NK-92 (cell line): ENCODE results near the gene PPP4C.
"Not testable (repeated sequence)": the region's sequence is repeated elsewhere in the genome, so short reads cannot be mapped to it uniquely, and the experiment has no call there.

Experiments
- DNase-seq: peaks from one replicate; lab custom pipeline; 2025; ENCODE audit not compliant: unreplicated experiment; lab: John Stamatoyannopoulos, UW

The PPP4C gene

GRCh38 chr16:30075503-30076275 is at the start of gene PPP4C:
TSS of gene PPP4C (plus strand) at chr16:30075994. CDS start at chr16:30076378, 384 bp downstream.
- DNase-seq = peak; percentile 26

- DNase-seq = no peak
These were observed 49.3 kb upstream of the PPP4C start for GRCh38 chr16:30026449-30026848.

- no peak for DNase-seq
These were observed 48.0 kb upstream of the PPP4C start for GRCh38 chr16:30027588-30028437.

GRCh38 chr16:30028438-30029076 is 47.2 kb upstream of the PPP4C start:
- DNase-seq = no peak

GRCh38 chr16:30030011-30030685 is 45.6 kb upstream of the PPP4C start:
- DNase-seq = no peak

- no peak for DNase-seq
These were observed 44.9 kb upstream of the PPP4C start, which contains the start of gene TLCD3B for GRCh38 chr16:30030841-30031413. TSS of gene TLCD3B (minus strand) at chr16:30031271. CDS start at chr16:30030527, 744 bp downstream.

GRCh38 chr16:30031477-30031918 is 44.3 kb upstream of the PPP4C start:
- DNase-seq = no peak

- DNase-seq = no peak
These were observed 43.5 kb upstream of the PPP4C start for GRCh38 chr16:30032083-30032819.

- no peak for DNase-seq
These were observed 42.5 kb upstream of the PPP4C start for GRCh38 chr16:30033270-30033669.

- no peak for DNase-seq
These were observed 35.6 kb upstream of the PPP4C start for GRCh38 chr16:30040221-30040620.

- DNase-seq = not testable (repeated sequence)
These were observed 35.1 kb upstream of the PPP4C start for GRCh38 chr16:30040690-30041089.

- no peak for DNase-seq
These were observed 34.0 kb upstream of the PPP4C start for GRCh38 chr16:30041841-30042240.

GRCh38 chr16:30046178-30046577 is 29.6 kb upstream of the PPP4C start:
- DNase-seq = no peak

- DNase-seq = no peak
These were observed 29.2 kb upstream of the PPP4C start for GRCh38 chr16:30046588-30046987.

- DNase-seq = no peak
These were observed 25.9 kb upstream of the PPP4C start for GRCh38 chr16:30049871-30050270.

GRCh38 chr16:30051518-30051917 is 24.3 kb upstream of the PPP4C start:
- no peak for DNase-seq

GRCh38 chr16:30052671-30053372 is 23.0 kb upstream of the PPP4C start:
- peak; percentile 39 for DNase-seq

GRCh38 chr16:30053376-30054015 is 22.3 kb upstream of the PPP4C start:
- DNase-seq = no peak

- no peak for DNase-seq
These were observed 21.3 kb upstream of the PPP4C start for GRCh38 chr16:30054451-30054850.
